HG03060 (cell line): ENCODE results near the gene HNF1A.
"Not testable (repeated sequence)": the region's sequence is repeated elsewhere in the genome, so short reads cannot be mapped to it uniquely, and the experiment has no call there.

Experiments used
- ATAC-seq: cut with Tn5 transposase; IDR thresholded peaks from one replicate; pipeline ENCODE4 v1.9.1; 2021; ENCODE audit warnings: low read depth, moderate number of reproducible peaks; ENCODE audit not compliant: unreplicated experiment

Gene HNF1A, protein sequence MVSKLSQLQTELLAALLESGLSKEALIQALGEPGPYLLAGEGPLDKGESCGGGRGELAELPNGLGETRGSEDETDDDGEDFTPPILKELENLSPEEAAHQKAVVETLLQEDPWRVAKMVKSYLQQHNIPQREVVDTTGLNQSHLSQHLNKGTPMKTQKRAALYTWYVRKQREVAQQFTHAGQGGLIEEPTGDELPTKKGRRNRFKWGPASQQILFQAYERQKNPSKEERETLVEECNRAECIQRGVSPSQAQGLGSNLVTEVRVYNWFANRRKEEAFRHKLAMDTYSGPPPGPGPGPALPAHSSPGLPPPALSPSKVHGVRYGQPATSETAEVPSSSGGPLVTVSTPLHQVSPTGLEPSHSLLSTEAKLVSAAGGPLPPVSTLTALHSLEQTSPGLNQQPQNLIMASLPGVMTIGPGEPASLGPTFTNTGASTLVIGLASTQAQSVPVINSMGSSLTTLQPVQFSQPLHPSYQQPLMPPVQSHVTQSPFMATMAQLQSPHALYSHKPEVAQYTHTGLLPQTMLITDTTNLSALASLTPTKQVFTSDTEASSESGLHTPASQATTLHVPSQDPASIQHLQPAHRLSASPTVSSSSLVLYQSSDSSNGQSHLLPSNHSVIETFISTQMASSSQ

DNA sequence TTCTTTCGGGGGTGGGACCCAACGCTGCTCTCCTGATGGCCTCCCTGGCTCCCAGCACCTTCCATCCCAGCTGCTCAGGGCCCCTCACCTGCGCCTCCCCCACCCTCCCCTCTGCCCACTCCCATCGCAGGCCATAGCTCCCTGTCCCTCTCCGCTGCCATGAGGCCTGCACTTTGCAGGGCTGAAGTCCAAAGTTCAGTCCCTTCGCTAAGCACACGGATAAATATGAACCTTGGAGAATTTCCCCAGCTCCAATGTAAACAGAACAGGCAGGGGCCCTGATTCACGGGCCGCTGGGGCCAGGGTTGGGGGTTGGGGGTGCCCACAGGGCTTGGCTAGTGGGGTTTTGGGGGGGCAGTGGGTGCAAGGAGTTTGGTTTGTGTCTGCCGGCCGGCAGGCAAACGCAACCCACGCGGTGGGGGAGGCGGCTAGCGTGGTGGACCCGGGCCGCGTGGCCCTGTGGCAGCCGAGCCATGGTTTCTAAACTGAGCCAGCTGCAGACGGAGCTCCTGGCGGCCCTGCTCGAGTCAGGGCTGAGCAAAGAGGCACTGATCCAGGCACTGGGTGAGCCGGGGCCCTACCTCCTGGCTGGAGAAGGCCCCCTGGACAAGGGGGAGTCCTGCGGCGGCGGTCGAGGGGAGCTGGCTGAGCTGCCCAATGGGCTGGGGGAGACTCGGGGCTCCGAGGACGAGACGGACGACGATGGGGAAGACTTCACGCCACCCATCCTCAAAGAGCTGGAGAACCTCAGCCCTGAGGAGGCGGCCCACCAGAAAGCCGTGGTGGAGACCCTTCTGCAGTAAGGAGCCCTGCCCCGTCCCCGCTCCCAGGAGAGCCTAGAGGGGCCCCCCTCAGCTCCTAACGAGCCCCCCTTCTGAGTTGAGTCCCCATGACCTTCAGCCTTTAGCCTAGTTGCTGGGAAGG, at the start of gene HNF1A:
Gene HNF1A (plus strand): TSS at position 248 of the 924 bp plus-strand sequence. CDS start 226 bp downstream, at position 474.
- ATAC-seq = no peak

DNA sequence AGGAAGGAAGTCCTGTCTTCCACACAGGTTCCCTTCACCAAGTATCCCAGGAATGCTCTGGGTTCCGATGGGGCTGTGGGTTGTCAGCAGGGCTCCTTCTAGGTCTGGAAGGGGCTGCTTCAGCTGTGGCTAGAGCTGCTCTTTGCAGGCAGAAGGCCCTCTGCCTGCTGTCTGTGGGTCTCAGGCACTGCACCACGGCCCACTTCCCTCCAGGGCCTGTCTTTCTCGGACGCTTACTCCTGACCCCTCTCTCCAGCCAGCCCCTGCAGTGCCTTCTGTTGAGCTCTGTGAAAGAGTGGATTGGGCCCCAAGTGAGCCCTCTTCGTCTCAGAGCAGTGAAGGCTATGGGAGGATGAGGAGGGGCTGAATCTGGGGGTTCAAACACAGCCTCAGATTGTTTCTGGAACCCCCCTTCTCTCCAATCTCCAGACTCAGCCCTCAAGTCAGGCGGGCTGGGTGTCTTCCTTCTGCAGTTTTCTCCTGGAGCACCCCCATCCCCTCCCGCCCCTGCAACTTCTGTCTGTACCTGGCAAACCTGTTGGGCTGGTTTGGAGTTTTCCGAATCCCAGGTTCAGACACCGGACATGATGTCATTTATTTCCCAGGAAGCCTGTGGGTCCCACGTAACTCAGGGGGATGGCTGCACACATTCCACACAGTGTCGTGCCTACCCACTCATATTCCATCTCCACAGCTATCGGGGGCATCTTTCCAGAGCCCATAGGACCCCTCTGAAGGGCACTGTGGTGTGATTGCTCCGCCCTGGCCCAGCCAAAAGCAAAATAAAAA, 49.3 kb upstream of the HNF1A start:
- ATAC-seq = no peak

DNA sequence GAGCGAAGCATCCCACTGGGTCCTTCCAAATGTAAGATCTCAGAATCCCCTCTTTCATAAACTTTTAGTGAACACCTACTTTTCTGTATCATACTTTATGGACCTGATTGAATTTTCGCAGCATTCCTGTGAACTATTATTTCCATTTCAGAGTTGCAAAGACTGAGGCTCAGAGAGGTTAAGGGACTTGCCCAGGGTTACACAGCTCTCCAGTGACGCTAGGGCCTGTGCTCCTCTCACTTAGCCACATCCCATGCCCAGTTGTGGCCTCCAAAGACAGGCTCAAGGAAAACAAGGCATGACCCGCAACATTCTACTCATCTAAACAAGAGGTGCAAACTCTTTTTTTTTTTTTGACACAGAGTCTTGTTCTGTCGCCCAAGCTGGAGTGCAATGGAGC, 48.3 kb upstream of the HNF1A start:
- no peak for ATAC-seq

DNA sequence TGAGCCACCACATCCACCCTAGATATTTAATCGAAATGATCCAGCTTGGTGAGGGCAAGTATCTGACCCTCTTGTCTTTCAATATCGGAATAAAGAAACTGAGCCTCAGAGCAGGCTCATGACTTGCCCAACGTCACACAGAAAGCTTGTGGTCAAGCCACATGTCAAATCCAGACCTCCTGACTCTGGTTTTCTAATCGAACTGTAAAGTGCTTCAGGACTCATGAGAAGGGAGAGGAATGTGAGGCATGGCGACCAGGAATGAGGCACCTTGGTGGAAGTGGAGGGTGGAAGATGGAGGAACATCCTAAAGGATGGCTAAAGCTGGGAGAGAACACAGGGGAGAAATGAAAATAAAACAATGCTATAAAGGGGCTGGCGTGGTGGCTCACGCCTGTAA, 46.3 kb upstream of the HNF1A start:
- no peak for ATAC-seq

DNA sequence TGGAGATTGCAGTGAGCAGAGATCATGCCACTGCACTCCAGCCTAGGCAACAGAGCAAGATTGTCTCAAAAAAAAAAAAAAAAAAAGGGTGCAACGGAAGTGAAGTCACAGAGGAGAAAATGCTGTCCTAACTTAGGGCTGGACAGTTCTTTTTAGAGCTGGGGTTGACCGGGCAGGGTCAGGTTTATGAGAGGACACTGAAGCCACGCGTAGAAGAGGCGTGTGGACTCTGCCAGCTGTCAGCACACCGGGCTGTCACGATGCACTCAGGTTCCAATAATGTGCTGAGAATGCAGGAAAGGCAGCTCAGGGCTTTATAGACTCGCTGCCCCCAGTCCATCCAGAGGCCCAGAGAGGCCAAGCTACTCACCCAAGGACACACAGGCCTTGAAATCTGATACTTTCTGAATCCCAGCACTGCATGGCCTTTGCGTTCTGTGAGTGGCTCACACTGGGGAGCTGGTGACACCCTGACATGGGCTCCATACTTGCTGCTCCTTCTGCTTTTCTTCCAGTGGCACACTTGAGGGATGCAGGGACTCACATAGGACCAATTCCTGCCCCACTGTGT, 45.3 kb upstream of the HNF1A start:
- ATAC-seq = no peak

DNA sequence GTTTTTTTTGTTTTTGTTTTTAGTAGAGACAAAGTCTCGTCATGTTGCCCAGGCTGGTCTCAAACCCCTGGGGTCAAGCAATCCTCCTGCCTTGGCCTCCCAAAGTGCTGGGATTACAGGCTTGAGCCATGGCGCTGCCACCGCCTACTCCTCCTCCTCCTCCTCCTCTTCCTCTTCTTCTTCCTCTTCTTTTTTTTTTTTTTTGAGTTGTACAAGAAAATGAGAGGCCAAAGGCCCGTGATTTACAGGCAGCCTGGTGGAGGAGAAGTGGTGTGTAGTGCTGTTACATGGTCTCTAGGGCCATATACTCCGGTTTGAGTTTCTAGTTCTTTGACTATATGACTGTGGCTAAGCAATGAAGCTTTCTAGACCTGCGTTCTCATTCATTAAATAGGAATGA, 44.6 kb upstream of the HNF1A start:
- no peak for ATAC-seq

DNA sequence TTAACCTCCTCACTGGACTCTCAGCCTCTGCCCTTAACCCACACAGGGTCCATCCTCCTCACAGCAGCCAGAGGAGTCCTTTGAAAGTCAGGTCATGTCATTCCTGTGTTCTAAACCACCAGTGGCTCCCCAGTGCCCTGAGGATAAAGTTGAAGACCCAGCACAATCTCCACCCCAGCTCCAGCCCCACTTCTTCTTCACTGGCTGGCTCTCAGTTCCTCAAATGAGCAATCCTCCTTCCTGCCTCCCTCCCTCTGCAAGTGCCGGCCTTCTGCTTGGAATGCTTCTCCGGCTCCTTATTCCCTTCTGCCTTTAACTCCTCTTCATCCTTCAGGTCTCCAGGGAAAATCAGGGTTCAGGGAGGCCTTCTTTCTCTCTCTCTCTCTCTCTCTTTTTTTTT, 42.1 kb upstream of the HNF1A start:
- ATAC-seq = no peak

DNA sequence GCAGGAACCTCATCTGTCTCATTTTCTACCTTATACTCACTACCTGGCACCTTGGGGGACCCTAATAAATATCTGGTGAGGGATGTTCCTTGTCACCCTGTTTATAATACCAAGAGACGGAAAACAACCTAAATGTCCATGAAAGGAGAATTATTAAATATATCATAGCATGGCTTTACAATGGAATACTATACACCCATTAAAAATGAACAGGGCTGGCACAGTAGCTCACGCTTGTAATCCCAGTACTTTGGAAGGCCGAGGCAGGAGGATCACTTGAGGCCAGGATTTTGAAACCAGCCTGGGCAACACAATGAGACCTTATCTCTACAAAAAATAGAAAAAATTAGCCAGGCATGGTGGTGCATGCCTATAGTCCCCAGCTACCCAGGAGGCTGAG, 39.8 kb upstream of the HNF1A start:
- no peak for ATAC-seq

DNA sequence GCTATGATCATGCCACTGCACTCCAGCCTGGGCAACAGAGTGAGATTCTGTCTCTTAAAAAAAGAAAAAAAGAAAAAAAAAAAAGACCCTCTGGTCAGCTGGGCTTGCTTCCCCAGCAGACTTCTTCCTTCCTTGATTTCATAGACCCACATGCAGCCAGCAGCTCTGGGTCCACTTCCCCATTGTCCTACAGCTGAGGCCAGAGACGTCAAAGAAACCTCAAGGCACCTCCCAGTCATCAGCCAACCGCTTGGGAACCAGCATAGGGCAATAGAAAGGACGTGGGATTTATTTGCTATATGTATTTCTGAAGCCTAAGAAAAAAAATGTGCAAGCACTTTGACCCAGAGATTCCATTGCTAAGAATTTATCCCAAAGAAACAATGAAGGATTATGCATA, 38.8 kb upstream of the HNF1A start:
- ATAC-seq = no peak

DNA sequence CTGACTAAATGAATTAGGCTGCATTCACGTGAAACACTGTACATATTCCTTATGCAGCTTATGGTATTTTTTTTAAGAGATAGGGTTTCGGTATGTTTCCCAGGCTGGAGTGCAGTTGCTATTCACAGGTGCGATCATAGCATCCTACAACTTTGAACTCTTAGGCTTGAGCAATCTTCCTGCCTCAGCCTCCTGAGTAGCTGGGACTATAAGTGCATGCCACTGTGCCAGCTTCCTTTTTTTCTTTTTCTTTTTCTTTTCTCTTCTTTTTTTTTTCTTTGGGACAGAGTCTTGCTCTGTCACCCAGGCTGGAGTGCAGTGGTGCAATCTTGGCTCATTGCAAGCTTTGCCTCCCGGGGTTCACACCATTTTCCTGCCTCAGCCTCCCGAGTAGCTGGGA, 38.3 kb upstream of the HNF1A start:
- ATAC-seq = no peak

DNA sequence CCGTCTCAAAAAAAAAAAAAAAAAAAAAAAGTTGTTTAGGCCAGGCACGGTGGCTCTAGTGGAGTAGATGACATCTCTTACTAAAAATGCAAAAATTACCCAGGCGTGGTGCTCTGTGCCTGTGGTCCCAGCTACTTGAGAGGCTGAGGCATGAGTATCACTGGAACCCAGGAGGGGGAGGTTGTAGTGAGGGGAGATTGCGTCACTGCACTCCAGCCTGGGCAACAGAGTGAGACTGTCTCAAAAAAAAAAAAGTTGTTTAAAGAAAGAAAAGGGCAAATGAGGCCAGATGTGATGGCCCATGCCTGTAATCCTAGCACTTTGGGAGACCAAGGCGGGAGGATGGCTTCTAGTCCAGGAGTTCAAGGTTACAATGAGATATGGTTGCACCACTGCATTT, 37.5 kb upstream of the HNF1A start:
- ATAC-seq = no peak

DNA sequence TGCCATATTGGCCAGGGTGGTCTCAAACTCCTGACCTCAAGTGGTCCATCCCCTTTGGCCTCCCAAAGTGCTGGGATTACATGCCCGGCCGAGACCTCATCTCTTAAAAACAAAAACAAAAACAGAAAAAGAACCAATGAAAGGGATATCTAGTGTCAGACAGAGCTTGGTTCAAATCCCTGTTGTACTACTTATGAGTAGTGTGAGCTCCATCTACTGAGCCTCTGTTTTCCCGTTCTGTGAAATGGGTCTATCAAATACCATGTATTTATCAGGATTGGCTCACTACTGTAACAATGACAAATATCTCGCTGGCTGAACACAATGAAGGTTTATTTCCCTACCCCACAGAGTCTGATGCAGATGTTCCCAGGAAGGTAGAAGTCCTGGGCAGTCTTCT, 36.9 kb upstream of the HNF1A start:
- ATAC-seq = no peak

DNA sequence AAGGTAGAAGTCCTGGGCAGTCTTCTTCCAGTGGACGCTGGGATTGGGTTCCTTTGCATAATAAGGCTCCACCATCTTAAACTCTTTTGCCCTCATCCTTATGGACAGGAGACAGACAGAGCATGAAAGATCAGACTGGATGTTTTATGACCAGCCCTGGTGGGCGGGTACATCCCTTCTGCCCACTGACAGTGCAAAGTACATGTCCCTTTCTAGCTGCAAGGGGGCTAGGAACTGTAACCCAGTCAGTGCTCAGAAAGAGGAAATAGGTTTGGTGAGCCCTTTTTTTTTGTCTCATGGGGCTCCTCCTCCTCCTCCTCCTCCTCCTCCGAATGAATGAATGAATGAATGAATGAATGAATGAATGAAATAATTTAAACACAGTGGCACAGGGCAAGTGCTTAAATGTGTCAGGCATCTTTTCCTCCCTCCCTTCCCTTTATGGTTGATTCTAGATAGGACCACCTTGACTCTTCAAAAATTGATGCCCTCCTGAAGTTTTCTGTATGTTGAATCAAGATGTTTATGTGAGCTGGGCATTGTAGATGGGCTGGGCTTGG, 36.4 kb upstream of the HNF1A start:
- no peak for ATAC-seq

DNA sequence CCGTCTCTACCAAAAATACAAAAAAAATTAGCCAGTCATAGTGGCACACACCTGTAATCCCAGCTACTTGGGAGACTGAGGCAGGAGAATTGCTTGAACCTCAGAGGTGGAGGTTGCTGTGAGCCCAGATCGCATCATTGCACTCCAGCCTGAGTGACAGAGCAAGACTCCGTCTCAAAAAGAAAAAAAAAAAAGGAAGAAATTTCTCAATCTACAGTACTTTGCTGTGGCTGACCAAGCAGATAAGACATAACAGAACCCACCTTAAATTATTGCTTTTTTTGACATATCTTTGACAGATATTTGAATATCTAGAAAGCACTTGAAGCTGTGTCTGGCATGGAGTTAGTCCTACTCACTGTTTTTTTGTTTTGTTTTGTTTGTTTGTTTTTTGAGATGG, 34.9 kb upstream of the HNF1A start:
- no peak for ATAC-seq

DNA sequence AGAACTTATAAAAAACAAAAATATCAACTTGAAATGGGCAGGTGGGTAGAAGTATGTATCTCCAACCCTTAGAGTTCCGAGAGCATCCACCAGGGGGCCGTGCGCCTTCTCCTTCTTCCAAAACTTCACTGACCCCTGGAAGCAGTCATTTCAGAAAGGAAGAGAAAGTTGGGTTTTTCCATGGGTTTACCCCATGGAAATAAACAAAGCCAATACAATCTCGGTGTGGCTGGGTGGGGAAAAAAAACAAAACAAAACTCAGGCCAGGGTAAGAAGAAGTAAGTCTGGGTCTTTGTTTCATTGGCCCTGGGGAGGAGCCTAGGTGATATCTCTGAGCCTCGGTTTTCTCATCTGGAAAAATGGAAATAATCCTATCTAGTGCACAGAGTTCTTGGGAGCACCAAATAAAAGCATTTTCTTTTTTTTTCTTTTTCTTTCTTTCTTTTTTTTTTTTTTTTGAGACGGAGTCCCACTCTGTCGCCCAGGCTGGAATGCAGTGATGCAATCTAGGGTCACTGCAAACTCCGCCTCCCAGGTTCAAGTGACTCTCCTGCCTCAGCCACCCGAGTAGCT, 33.6 kb upstream of the HNF1A start:
- no peak for ATAC-seq

DNA sequence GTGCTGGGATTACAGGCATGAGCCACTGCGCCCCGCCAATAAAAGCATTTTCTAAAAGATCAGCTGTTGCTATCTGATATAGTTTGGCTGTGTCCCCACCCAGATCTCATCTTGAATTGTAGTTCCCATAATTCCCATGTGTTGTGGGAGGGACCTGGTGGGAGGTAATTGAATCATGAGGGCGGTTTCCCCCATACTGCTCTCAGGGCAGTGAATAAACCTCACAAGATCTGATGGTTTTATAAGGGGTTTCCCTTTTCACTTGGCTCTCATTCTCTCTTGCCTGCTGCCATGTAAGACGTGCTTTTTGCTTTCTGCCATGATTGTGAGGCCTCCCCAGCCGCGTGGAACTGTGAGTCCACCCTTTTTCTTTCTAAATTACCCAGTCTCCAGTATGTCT, 32.8 kb upstream of the HNF1A start:
- not testable (repeated sequence) for ATAC-seq

DNA sequence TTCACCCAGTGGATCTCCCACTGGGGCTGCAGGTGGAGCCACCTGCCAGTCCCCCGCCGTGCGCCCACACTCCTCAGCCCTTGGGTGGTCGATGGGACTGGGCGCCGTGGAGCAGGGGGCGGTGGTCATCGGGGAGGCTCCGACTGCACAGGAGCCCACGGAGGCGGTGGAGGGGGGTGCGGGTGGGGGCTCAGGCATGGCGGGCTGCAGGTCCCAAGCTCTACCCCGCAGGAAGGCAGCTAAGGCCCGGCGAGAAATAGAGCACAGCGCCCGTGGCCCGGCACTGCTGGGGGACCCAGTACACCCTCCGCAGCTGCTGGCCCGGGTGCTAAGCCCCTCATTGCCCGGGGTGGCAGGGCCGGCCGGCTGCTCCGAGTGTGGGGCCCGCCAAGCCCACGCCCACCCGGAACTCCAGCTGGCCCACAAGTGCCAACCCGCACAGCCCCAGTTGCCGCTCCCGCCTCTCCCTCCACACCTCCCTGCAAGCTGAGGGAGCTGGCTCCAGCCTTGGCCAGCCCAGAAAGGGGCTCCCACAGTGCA, 28.0 kb upstream of the HNF1A start:
- ATAC-seq = not testable (repeated sequence)

DNA sequence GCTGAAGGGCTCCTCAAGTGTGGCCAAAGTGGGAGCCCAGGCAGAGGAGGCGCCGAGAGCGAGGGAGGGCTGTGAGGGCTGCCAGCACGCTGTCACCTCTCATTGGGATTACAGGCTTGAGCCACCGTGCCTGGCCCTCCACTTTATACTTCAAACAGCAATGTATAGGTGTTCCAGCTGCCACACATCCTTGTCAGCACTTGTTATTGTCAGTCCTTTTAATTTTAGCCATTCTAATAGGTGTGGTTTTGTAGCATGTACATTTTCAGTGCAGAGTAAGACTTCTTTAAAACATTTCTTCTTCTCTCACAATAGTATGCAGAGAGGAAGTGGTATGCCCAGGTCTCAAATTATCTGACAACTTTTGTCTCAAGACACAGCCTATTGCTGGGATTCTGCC, 27.5 kb upstream of the HNF1A start:
- ATAC-seq = no peak

DNA sequence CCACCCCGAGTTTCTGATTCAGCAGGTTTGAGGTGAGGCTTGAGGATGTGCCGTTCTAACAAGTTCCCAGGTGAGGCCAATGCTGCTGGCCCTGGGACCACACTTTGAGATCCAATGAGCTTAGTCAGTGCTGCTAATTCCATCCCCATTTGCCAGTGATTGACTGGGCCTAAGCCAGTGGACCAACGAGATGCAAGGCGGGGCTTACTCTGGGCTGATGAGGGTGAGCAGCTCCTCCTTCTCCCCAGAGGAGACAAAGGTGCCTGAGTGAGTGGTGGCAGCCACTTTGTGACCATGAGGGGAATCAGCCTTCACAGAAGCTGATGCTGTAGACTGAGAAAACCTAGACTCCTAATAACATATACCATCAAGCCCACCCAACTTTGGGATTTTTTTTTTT, 23.1 kb upstream of the HNF1A start:
- ATAC-seq = no peak
